ENCODE measurements around the gene FRAS1. TPM values are rescaled to one million over a fixed set of nuclear protein-coding genes. Genes with fewer than 3 reads are reported as not detected.

Gene FRAS1
- total and polyA plus RNA-seq, 2 of the 8 experiments (the other 6 are each of a cell fraction or from before 2014, with no cell fraction given): 38.5 to 109 TPM

DNA sequence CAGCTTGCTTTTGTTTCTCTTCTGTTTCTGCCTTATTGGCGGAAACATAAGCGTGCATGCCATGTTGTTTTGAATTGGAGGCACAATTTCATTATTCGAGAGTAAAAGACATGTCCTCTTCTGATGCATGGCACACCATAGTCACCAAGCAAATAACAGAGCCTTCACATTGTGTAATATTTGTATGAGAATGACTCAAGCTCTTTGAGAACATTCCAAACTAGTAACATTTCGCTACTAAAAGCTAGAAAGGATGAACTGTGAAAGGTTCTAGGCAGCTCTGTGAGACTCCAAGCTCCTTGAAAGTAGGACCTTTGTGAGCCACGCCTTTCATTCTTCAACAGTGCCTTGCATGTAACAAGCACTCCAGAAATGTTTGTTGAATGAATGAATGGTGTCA lies 485.2 kb downstream of the FRAS1 start:
- Histone ChIP-seq H2BK20ac (ENCODE audit: low read length) (no peak overlapping the region), H3K56ac (replicated peaks; ENCODE audit: insufficient read length, low read depth, low read length) (no peak overlapping the region), H3K27me3 (replicated peaks in 1 of 4; ENCODE audit: control insufficient read depth in 3 of 4, extremely low read depth in 1 of 4, insufficient read depth in 3 of 4, low read length in 3 of 4) (no peaks in the 10 kb centered on the region), H2BK12ac (ENCODE audit: low read depth, low read length) (no peak overlapping the region), H2BK15ac (ENCODE audit: low read length) (no peak overlapping the region), H3K27ac (ENCODE audit: low read depth, low read length) (no peak overlapping the region), H3K23me2 (ENCODE audit: low read depth, low read length) (no peaks in the 10 kb centered on the region), H3K36me3 (ENCODE audit: control insufficient read depth in 2 of 4, insufficient read depth in 4 of 4, low read length in 3 of 4) (peaks cover 5 to 40% (median 22%) of the 10 kb centered on the region in 4 experiments; a peak in 7 of 8 replicates), H3K79me1 (ENCODE audit: low read depth, low read length) (no peaks in the 10 kb centered on the region; the same call in 1 of the 2 replicates), H3K14ac (ENCODE audit: insufficient read length) (no peak overlapping the region), H3K4me1 (replicated peaks in 1 of 4; ENCODE audit: control insufficient read depth in 3 of 4, insufficient read depth in 4 of 4, low read length in 3 of 4) (no peaks in the 10 kb centered on the region), H4K8ac (ENCODE audit: extremely low read depth, insufficient read depth, low read length) (no peak overlapping the region), H4K20me1 (replicated peaks in 1 of 2; ENCODE audit: control insufficient read depth in 1 of 2, insufficient read depth in 2 of 2, low read length in 2 of 2) (no peaks in the 10 kb centered on the region), H3K9ac (replicated peaks in 1 of 4; ENCODE audit: extremely low read depth in 1 of 4, low read depth in 3 of 4, low read length in 3 of 4) (no peak overlapping the region), H3K4me3 (ENCODE audit: extremely low read depth in 1 of 4, insufficient read depth in 2 of 4, low read depth in 3 of 4, low read length in 4 of 4) (no peak overlapping the region), H4K5ac (ENCODE audit: insufficient read length, low read depth, low read length) (no peak overlapping the region), H3K18ac (ENCODE audit: extremely low read depth, low read length) (no peak overlapping the region), H2AK5ac (ENCODE audit: low read depth, low read length) (no peak overlapping the region), H3K79me2 (ENCODE audit: control insufficient read depth in 1 of 2, insufficient read depth in 2 of 2, low read length in 2 of 2) (no peaks in the 10 kb centered on the region), H3K23ac (ENCODE audit: insufficient read length) (no peak overlapping the region), H3K9me3 (ENCODE audit: insufficient read depth in 2 of 2, low read depth in 1 of 2, low read length in 1 of 2) (no peaks in the 10 kb centered on the region; a peak in 1 of 4 replicates), H2AFZ (ENCODE audit: low read length) (no peak overlapping the region), H2BK120ac (replicated peaks; ENCODE audit: low read depth, low read length) (no peak overlapping the region), H3K4me2 (ENCODE audit: insufficient read depth in 1 of 2, low read depth in 2 of 2, low read length in 2 of 2) (no peak overlapping the region), H3K4ac (replicated peaks; ENCODE audit: insufficient read length, low read depth, low read length) (no peak overlapping the region), H4K91ac (replicated peaks; ENCODE audit: insufficient read length, low read length) (no peak overlapping the region), H2BK5ac (ENCODE audit: low read depth, low read length) (no peak overlapping the region)
- CTCF ChIA-PET (ENCODE audit: partially characterized antibody): interaction anchor here (1.4 to 1.8 kb wide), 2 partner anchors 9 to 24 kb away, joined by 4 to 5 read pairs; partner anchors contain the start of gene ANXA3
- 93% methylated on average over 5 of the region's 5 CpGs; no CpG with 5 or more reads in 1 of the 2 experiments for WGBS, 2 experiments (ENCODE audit: extremely low coverage in 1 of 2, insufficient coverage in 1 of 2, insufficient read length in 1 of 2, insufficient replicate concordance in 2 of 2, low coverage in 1 of 2, low lambda C conversion rate in 2 of 2, missing lambda C conversion rate in 1 of 2)
- POLR2A ChIA-PET (ENCODE audit: partially characterized antibody): no interaction called here
- TF ChIP-seq BACH1 (IDR thresholded peaks at IDR 0.05; ENCODE audit: low read length) (no peak), EZH2 (IDR thresholded peaks at IDR 0.05; ENCODE audit: low read depth, low read length, severe bottlenecking) (no peak), KDM1A (IDR thresholded peaks at IDR 0.05; ENCODE audit: borderline replicate concordance, low read length) (no peak), RAD21 (IDR thresholded peaks at IDR 0.05 in 1 of 2, conservative IDR thresholded peaks at IDR 0.05 in 1 of 2; ENCODE audit: low read depth in 2 of 2, low read length in 2 of 2) (no peak), JUN (IDR thresholded peaks at IDR 0.05; ENCODE audit: low read depth, low read length) (no peak)
- TF ChIP-seq, protein P1, sequence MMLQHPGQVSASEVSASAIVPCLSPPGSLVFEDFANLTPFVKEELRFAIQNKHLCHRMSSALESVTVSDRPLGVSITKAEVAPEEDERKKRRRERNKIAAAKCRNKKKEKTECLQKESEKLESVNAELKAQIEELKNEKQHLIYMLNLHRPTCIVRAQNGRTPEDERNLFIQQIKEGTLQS (IDR thresholded peaks at IDR 0.05; ENCODE audit: insufficient read depth, low read depth, low read length): no peak
- DNase-seq (ENCODE audit: low read depth in 1 of 2, low spot score in 2 of 2): no peak
- no peak for FAIRE-seq

All from H1 (cell line).